IMR-90 (cell line): ENCODE data around the gene PARD3. TPM values are rescaled to one million over a fixed set of nuclear protein-coding genes. Genes with fewer than 3 reads are reported as not detected.

Source experiments
- ATAC-seq: fragments of 200-7000 bp; cut with Tn5 transposase; 2 replicates; pipeline ENCODE4 v1.9.1; 2020; ENCODE audit warnings: low read depth, mild to moderate bottlenecking, moderate library complexity
- BruUV-seq: library from RNA; stranded (reverse); fragments of 400-500 nt; replicated peaks from 2 replicates; lab custom pipeline; 2021; lab: Mats Ljungman, UMichigan
- CTCF ChIA-PET: fragments of 300-600 bp; formaldehyde crosslinking; extraction: SDS; loops from one replicate; lab custom pipeline; 2021; ENCODE audit warnings: antibody characterized with exemption; lab: Yijun Ruan, JAX
- POLR2A ChIA-PET: fragments of 300-600 bp; sonication (Branson Sonifier 250); formaldehyde crosslinking; loops from one replicate; lab custom pipeline; 2022; ENCODE audit warnings: antibody characterized with exemption; ENCODE audit not compliant: unreplicated experiment; lab: Charles Lee
- DNase-seq: peaks from one replicate; pipeline ENCODE4 v3.0.0; 2013
- H2AFZ ChIP-seq: replicated peaks from 2 replicates; pipeline ENCODE3; 2013; ENCODE audit warnings: low read length, mild to moderate bottlenecking; ENCODE audit not compliant: poor library complexity
- H2AK5ac ChIP-seq: 2 replicates; pipeline ENCODE4 v1.6.1; 2013; ENCODE audit warnings: low read depth, low read length, inconsistent platforms
- H2AK9ac ChIP-seq: replicated peaks from 2 replicates; pipeline ENCODE3; 2013; ENCODE audit warnings: mild to moderate bottlenecking, low read depth, low read length, moderate library complexity; ENCODE audit not compliant: poor library complexity
- H2BK120ac ChIP-seq: 2 replicates; pipeline ENCODE4 v1.6.1; 2013; ENCODE audit warnings: low read depth, low read length, inconsistent platforms
- H2BK15ac ChIP-seq: 3 replicates; pipeline ENCODE4 v1.6.1; 2013; ENCODE audit warnings: low read depth, low read length, inconsistent platforms
- H2BK20ac ChIP-seq: 2 replicates; pipeline ENCODE4 v1.6.1; 2013; ENCODE audit warnings: low read depth, mild to moderate bottlenecking, inconsistent platforms, low read length, moderate library complexity
- H2BK5ac ChIP-seq: 2 replicates; pipeline ENCODE4 v1.6.1; 2013; ENCODE audit warnings: mild to moderate bottlenecking, low read depth, low read length, inconsistent platforms; ENCODE audit not compliant: poor library complexity, severe bottlenecking
- H3K14ac ChIP-seq: replicated peaks from 2 replicates; pipeline ENCODE4 v1.6.1; 2013; ENCODE audit warnings: low read depth, low read length, inconsistent platforms
- H3K18ac ChIP-seq: 2 replicates; pipeline ENCODE4 v1.6.1; 2013; ENCODE audit warnings: low read depth, low read length, control low read depth
- H3K23ac ChIP-seq: 2 replicates; pipeline ENCODE4 v1.6.1; 2013; ENCODE audit warnings: low read depth, low read length, inconsistent platforms
- H3K27ac ChIP-seq: 2 replicates; pipeline ENCODE4 v1.5.1; 2013; ENCODE audit warnings: mild to moderate bottlenecking, control low read depth, low read length; ENCODE audit not compliant: insufficient read depth
- H3K27me3 ChIP-seq: 2 replicates; pipeline ENCODE4 v1.6.1; 2013; ENCODE audit warnings: low read length; ENCODE audit not compliant: control insufficient read depth, insufficient read depth
- H3K36me3 ChIP-seq: 2 replicates; pipeline ENCODE4 v1.6.1; 2013; ENCODE audit warnings: low read length, mixed read lengths; ENCODE audit not compliant: control insufficient read depth, insufficient read depth
- H3K4ac ChIP-seq: 2 replicates; pipeline ENCODE4 v1.6.1; 2013; ENCODE audit warnings: low read depth, low read length, inconsistent platforms
- H3K4me1 ChIP-seq: 2 replicates; pipeline ENCODE4 v1.6.1; 2013; ENCODE audit warnings: low read length, mixed read lengths; ENCODE audit not compliant: control insufficient read depth, insufficient read depth
- H3K4me2 ChIP-seq: 2 replicates; pipeline ENCODE4 v1.6.1; 2013; ENCODE audit warnings: low read depth, mild to moderate bottlenecking, control low read depth, low read length, moderate library complexity
- H3K4me3 ChIP-seq: 2 replicates; pipeline ENCODE4 v1.5.1; 2013; ENCODE audit warnings: low read depth, mild to moderate bottlenecking, control low read depth, low read length, moderate library complexity; ENCODE audit not compliant: insufficient read depth
- H3K56ac ChIP-seq: 2 replicates; pipeline ENCODE4 v1.6.1; 2013; ENCODE audit warnings: low read length, inconsistent platforms; ENCODE audit not compliant: insufficient read depth; ENCODE audit errors: extremely low read depth
- H3K79me1 ChIP-seq, 2 experiments: 2 replicates each; pipeline ENCODE4 v1.6.1; 2013; ENCODE audit warnings: low read length in 2 of 2, inconsistent platforms in 1 of 2, low read depth in 1 of 2
- H3K9ac ChIP-seq: 2 replicates; pipeline ENCODE4 v1.6.1; 2013; ENCODE audit warnings: low read depth, low read length, control low read depth
- H3K9me1 ChIP-seq: 2 replicates; pipeline ENCODE4 v1.6.1; 2013; ENCODE audit warnings: low read length, inconsistent platforms; ENCODE audit not compliant: insufficient read depth
- H3K9me3 ChIP-seq: 2 replicates; pipeline ENCODE4 v1.6.1; 2013; ENCODE audit warnings: low read length; ENCODE audit not compliant: control insufficient read depth, insufficient read depth
- H4K20me1 ChIP-seq: 2 replicates; pipeline ENCODE4 v1.6.1; 2013; ENCODE audit warnings: low read length, inconsistent platforms; ENCODE audit not compliant: insufficient read depth
- H4K5ac ChIP-seq: 2 replicates; pipeline ENCODE4 v1.6.1; 2013; ENCODE audit warnings: mild to moderate bottlenecking, low read depth, low read length, control low read depth
- H4K8ac ChIP-seq, 2 experiments: 2 replicates each; pipeline ENCODE4 v1.6.1; 2013; ENCODE audit warnings: low read depth in 2 of 2, low read length in 2 of 2, control low read depth in 1 of 2, inconsistent platforms in 1 of 2
- H4K91ac ChIP-seq: 2 replicates; pipeline ENCODE4 v1.6.1; 2013; ENCODE audit warnings: low read depth, low read length, inconsistent platforms; ENCODE audit not compliant: insufficient read depth
- CEBPB ChIP-seq: IDR thresholded peaks from 2 replicates; pipeline ENCODE4 v1.6.1; 2012; ENCODE audit warnings: low read depth, low read length, improper control_type of control experiment
- CTCF ChIP-seq: conservative IDR thresholded peaks from 2 replicates; pipeline ENCODE4 v1.5.1; 2012; ENCODE audit warnings: mild to moderate bottlenecking, low read depth, low read length, improper control_type of control experiment
- ELK1 ChIP-seq: fragments of 150-350 bp; IDR thresholded peaks from 2 replicates; pipeline ENCODE4 v1.6.1; 2016; ENCODE audit warnings: low read depth, mild to moderate bottlenecking, low read length, moderate library complexity, borderline replicate concordance
- MAFK ChIP-seq: IDR thresholded peaks from 2 replicates; pipeline ENCODE4 v1.6.1; 2012; ENCODE audit warnings: low read depth, low read length, improper control_type of control experiment
- MXI1 ChIP-seq: IDR thresholded peaks from 2 replicates; pipeline ENCODE4 v1.6.1; 2012; ENCODE audit warnings: low read depth, mild to moderate bottlenecking, low read length, moderate library complexity, borderline replicate concordance
- NFE2L2 ChIP-seq: fragments of 150-350 bp; IDR thresholded peaks from 2 replicates; pipeline ENCODE4 v1.6.1; 2016; ENCODE audit warnings: low read depth, mild to moderate bottlenecking, low read length
- RAD21 ChIP-seq: IDR thresholded peaks from 2 replicates; pipeline ENCODE4 v1.6.1; 2012; ENCODE audit warnings: low read length, improper control_type of control experiment
- SMC3 ChIP-seq: fragments of 150-350 bp; IDR thresholded peaks from 2 replicates; pipeline ENCODE4 v1.6.1; 2016; ENCODE audit warnings: low read depth, mild to moderate bottlenecking, antibody characterized with exemption, low read length, moderate library complexity
- WGBS, 2 experiments: methylation state at CpG; one replicate each; pipeline versions ENCODE4 v1.1.5 to v1.1.7; 2013; ENCODE audit warnings: missing lambda C conversion rate in 2 of 2; ENCODE audit not compliant: insufficient read length in 1 of 2; ENCODE audit errors: extremely low coverage in 2 of 2; 5-methylcytosine and 5-hydroxymethylcytosine counted together
- dilution Hi-C: fragments of 300-500 bp; cut with HindIII; formaldehyde crosslinking; loops from one replicate; pipeline ENCODE4 v1.14.3; 2018; ENCODE audit warnings: low sequenced_read_pairs; ENCODE audit not compliant: unreplicated experiment
- in situ Hi-C: fragments of 300-500 bp; cut with MboI; formaldehyde crosslinking; loops from 3 replicates; pipeline ENCODE4 v1.14.3; 2019; ENCODE audit warnings: low sequenced_read_pairs, inconsistent platforms, mixed read lengths
- intact Hi-C: fragments of 100-400 bp; cut with micrococcal nuclease; formaldehyde crosslinking; loops from 2 replicates; pipeline ENCODE4 v1.10.0; 2022
- polyA plus RNA-seq, 3 experiments: library from polyadenylated mRNA; depleted of rRNA; stranded (reverse); fragments of >200 nt; gene quantifications; 2 replicates each; pipeline ENCODE4 v1.2.3, GENCODE V29; 2012; ENCODE audit warnings: low replicate concordance in 1 of 3
- total RNA-seq: library from RNA; depleted of rRNA; stranded (reverse); fragments of >200 nt; gene quantifications from 2 replicates; pipeline ENCODE4 v1.2.3, GENCODE V29; 2012

The PARD3 gene
- total and polyA plus RNA-seq, 2 of the 4 experiments (the other 2 are of a cell fraction) = 14.6 to 37.5 TPM

GRCh38 chr10:34184939-34185386 lies 630.1 kb downstream of the PARD3 start:
- Histone ChIP-seq H3K79me1 (no peaks in the 10 kb centered on the region), H4K5ac (no peak overlapping the region), H4K91ac (no peak overlapping the region), H2BK5ac (no peak overlapping the region), H3K9ac (no peak overlapping the region), H3K9me1 (no peaks in the 10 kb centered on the region), H2AK5ac (no peak overlapping the region), H3K27me3 (no peaks in the 10 kb centered on the region), H3K14ac (no peak overlapping the region), H3K4ac (no peak overlapping the region), H4K8ac (no peak overlapping the region), H2BK15ac (no peak overlapping the region), H3K4me3 (no peak overlapping the region), H2AK9ac (no peak overlapping the region), H3K27ac (no peak overlapping the region), H4K20me1 (no peaks in the 10 kb centered on the region), H2AFZ (no peak overlapping the region), H3K4me2 (no peak overlapping the region), H3K4me1 (0 out of 2 replicates have a peak, but pooled peaks cover 3% of the 10 kb centered on the region), H3K18ac (no peak overlapping the region), H2BK20ac (no peak overlapping the region), H3K56ac (no peak overlapping the region), H2BK120ac (no peak overlapping the region), H3K23ac (no peak overlapping the region), H3K9me3 (no peaks in the 10 kb centered on the region), H3K36me3 (no peaks in the 10 kb centered on the region)
- intact Hi-C loops = no loop called here
- no TSS peak for BruUV-seq
- ATAC-seq (no peak), DNase-seq (no peak)
- no CpG with 5 or more reads among the region's 1 CpG for WGBS, 2 experiments
- POLR2A ChIA-PET = no interaction called here
- in situ Hi-C loops = no loop called here
- dilution Hi-C loops = no loop called here
- TF ChIP-seq CEBPB = no peak
- TF ChIP-seq RAD21 = no peak
- no peak for TF ChIP-seq MXI1
- no peak for TF ChIP-seq NFE2L2
- no peak for TF ChIP-seq ELK1
- no peak for TF ChIP-seq MAFK
- no peak for TF ChIP-seq CTCF
- TF ChIP-seq SMC3 = no peak
- CTCF ChIA-PET = interaction anchor here (0.7 kb wide), 1 partner anchor 106 kb away, joined by 4 read pairs; no protein-coding TSS in a partner anchor
